NCI-H2196 treated with DMSO at 0.1 percent for 48 hours (cell line): ENCODE measurements around the gene GAPDHS.

Experiments used
- DNase-seq: peaks from one replicate; lab custom pipeline; 2025; ENCODE audit not compliant: unreplicated experiment; lab: John Stamatoyannopoulos, UW

The GAPDHS gene

GRCh38 chr19:35509861-35510625 is 23.2 kb upstream of the GAPDHS start:
- DNase-seq = peak; percentile 36

GRCh38 chr19:35510626-35510964 is 22.7 kb upstream of the GAPDHS start:
- no peak for DNase-seq

GRCh38 chr19:35511337-35511736 is 21.9 kb upstream of the GAPDHS start:
- DNase-seq = no peak

GRCh38 chr19:35512831-35513627 is 20.2 kb upstream of the GAPDHS start:
- no peak for DNase-seq

- no peak for DNase-seq
Observed at GRCh38 chr19:35513628-35514281, 19.5 kb upstream of the GAPDHS start, which contains the start of gene DMKN. TSS of gene DMKN (minus strand) at chr19:35513649. CDS start at chr19:35513475, 174 bp downstream.

GRCh38 chr19:35514282-35514809 is 18.9 kb upstream of the GAPDHS start:
- no peak for DNase-seq

GRCh38 chr19:35516310-35516709 is 16.9 kb upstream of the GAPDHS start:
- no peak for DNase-seq

GRCh38 chr19:35517342-35517741 is 15.9 kb upstream of the GAPDHS start:
- DNase-seq = no peak

GRCh38 chr19:35518313-35518712 is 14.9 kb upstream of the GAPDHS start:
- no peak for DNase-seq

- DNase-seq = no peak
Observed at GRCh38 chr19:35519291-35519690, 14.0 kb upstream of the GAPDHS start.

- DNase-seq = no peak
Observed at GRCh38 chr19:35521124-35521743, 12.0 kb upstream of the GAPDHS start.

GRCh38 chr19:35522745-35523327 is 10.4 kb upstream of the GAPDHS start:
- no peak for DNase-seq

GRCh38 chr19:35524181-35524837 is 8.9 kb upstream of the GAPDHS start:
- DNase-seq = no peak

- no peak for DNase-seq
Observed at GRCh38 chr19:35525873-35526272, 7.4 kb upstream of the GAPDHS start.

GRCh38 chr19:35528218-35529038 is 4.8 kb upstream of the GAPDHS start, which contains the start of gene SBSN:
TSS of gene SBSN (minus strand) at chr19:35528311. CDS start at chr19:35528281, 30 bp downstream.
- no peak for DNase-seq

GRCh38 chr19:35529241-35530218 is 3.7 kb upstream of the GAPDHS start:
- DNase-seq = no peak

GRCh38 chr19:35531291-35531690 is 2.0 kb upstream of the GAPDHS start:
- no peak for DNase-seq

- DNase-seq = no peak
Observed at GRCh38 chr19:35533822-35534392, 651 bp downstream of the GAPDHS start.
